NCI-H1048 (cell line): ENCODE measurements around the gene SEMA6A.

Experiments
- DNase-seq: peaks from one replicate; lab custom pipeline; 2025; lab: John Stamatoyannopoulos, UW

SEMA6A gene

DNA sequence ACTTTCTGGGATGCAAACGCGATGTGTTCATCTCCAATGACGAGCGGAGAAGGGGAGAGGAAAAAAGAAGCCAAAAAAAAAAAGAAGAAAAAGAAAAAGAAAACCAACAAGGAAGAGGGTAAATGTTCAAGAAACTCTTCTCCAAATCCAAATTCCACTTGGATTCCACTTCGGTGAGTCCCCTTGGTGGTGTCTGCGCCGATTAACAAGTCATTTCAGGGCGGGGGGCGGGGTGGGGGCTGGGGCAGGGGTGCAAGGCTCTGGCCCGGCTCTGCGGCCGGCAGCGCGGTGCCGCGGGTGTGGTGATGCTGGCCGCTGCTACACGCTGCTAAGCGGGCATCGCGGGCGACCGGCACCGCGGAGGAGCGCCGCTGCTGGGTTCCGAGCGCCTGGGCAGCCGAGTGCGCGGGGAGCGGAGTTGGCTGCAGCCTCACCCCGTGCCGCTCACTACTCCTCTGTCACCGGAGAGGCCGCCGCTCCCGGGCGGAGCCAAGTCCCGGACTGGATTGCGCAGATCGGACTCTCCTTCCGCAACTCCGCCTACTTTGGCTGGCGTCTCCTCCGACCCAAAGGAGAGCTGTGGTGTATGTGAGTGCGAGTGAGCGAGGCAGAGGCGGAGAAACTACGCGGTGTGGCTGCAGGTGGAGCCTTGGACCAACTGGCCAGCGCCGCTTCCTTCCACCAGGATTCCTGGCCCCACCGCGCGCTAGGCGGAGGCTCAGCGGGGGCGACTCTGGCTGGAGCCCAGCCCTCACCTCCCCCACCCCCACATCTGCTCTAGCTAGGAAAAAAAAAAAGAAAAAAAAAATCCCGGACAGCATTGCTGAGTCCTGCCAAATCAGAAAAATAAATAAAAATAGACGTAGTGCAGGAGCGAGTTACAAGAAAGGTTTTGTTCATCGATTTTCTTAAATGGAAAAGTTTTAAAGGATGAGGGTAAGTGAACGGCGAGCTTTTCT lies at the start of gene SEMA6A:
SEMA6A (minus strand) TSS at position 457 of the 959 bp plus-strand sequence. CDS start 69,879 bp downstream, outside the sequence.
- DNase-seq = peak; percentile 70

GRCh38 chr5:116622375-116623050 lies 47.9 kb upstream of the SEMA6A start:
- DNase-seq = no peak

- no peak for DNase-seq
These were observed 47.0 kb upstream of the SEMA6A start for GRCh38 chr5:116621599-116621998.

DNA sequence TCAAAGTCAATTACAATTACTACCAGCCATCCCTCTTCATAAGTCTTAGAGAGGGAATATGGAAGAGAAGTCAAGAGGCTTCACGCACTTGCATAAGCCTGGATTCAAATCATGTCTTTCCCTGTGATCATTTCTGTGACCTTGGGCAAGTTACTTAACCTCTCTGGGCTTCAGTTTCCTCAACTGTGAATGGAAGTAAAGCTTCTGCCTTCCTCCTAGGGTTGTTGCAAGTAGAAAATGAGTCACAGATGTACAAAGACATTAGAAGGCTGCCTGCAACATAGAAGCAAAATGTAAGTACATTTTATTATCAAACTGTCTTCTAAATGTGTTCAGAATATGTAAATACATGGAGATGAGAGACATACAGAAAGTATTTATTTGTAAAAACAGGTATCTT lies 42.3 kb upstream of the SEMA6A start:
- no peak for DNase-seq

DNA sequence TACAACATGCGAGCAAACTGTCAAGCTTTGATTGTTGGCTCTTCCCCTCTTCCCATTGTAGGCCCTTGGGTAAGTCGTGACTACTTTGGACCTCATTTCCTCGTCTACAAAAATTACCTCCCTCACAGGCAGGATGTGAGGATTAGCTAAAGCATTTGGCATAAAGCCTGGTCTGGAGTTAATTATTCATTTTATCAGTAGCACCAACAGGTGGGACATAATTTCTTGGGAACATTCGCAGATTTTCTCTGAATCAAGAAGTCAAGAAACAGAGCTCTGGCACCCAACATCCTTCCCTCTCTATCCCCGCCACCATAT lies 39.9 kb upstream of the SEMA6A start:
- DNase-seq = no peak

DNA sequence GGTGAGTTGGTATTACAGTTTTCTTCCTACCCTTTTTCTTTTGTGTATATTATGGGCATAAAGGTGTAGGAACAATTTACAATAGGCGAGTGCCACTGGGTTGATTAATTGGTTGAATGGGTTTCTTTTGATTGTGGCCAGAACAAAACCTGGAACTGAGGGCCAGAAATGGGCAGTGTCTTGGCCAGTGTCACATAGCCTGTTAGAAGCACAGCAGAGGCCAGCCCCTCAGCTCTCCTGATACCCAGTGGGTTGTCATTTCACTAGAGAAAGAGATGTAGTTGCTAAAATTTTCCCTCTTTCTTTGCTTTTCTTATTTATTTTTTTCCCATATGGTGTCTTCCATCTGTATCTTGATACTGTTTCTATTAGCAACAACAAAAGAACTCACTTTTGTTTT lies 38.8 kb upstream of the SEMA6A start:
- DNase-seq = no peak

DNA sequence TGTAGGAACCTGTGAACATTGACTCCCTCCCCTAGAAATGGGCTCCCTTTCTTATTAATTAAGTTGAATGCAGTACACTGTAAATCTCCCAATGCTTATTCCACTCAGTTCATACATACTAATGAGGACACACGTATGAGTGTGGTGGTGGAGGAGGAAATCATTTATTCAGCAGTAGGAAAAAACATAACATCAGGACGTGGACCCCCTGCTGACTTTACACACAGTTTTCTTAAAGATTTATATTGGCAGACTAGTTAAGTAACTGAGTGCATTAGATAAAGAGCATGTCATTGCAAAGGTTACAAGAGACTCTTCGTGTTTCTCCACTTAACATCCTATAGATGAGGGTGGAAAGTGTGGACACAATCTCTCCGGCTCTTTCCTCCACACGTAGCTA lies 37.8 kb upstream of the SEMA6A start:
- no peak for DNase-seq

DNA sequence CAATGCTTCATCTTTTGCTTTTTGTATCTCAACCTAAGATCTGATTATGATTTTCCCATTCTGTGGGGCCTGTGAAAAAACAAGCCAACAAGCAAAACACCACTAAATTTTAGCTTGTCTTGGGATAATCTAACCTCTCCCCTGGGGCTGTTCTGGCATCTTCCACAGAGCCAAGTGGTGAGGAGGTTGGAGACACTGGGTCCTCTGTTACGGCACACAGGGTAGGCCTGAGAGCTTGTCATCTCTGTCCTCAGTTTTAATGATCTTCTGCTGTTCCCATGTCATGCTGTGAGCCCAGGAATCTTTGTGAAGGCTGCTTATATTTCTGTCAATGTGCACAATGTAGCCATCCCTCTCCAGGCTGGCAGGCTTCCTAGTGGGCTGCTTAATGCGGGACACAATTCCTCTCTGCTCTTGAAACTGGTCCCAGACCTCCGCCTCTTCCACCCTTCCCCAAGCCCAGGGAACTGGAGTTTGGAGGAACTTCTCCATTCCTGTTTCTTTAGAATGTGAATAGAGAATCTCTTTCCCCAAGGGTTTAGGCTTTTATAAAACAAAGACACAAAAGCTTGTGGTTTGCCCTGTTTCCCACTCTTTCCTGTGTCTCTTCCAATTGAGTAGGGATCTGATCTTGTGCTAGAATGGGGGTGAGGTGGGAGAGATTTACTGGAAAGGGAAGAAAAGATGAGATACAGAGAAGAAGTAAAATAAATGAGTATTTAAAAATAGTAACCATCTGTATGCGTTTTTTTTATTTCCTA lies 30.9 kb upstream of the SEMA6A start:
- DNase-seq = no peak

GRCh38 chr5:116604805-116605204 lies 30.2 kb upstream of the SEMA6A start:
- no peak for DNase-seq

- no peak for DNase-seq
These were observed 26.3 kb upstream of the SEMA6A start for GRCh38 chr5:116600876-116601275.

- DNase-seq = no peak
These were observed 24.3 kb upstream of the SEMA6A start for GRCh38 chr5:116598911-116599310.

GRCh38 chr5:116595498-116595897 lies 20.9 kb upstream of the SEMA6A start:
- DNase-seq = no peak

DNA sequence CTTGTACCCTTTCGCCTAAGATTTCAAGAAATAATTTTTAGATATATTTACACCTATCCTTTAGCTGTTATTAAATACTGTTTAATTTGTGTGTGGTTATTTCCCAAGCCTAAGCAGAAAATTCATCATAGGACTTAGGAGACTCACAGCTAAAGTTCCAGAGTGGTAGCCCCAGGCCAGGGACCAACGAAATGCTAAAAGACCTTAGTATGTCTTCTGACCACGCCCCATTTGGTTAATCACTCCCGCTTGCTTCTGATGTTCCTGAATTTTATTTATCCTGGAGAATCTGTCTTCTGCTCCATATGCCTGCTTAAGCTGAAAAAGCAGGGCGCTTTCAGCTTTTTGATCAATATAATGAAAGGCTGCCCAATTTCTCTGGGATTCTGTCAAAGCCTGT lies 18.7 kb upstream of the SEMA6A start:
- DNase-seq = no peak

DNA sequence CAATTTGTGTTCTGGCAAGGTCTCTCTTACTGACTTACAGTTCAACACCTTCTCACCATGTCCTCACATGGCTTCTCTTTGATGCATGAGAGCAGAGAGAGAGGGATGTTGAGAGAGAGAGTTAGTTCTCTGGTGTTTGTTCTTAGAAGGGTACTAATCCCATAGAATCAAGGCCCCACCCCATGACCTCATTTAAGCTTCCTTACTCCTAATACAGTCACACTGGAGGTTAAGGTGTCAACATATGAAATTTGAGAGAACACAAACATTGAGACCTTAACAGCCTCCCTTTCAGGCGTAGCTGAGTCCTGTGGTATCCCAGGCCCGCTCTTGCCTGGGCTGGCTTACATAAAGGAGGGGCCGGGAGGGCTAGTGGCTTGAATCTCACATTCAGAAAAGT lies 10.6 kb upstream of the SEMA6A start:
- no peak for DNase-seq

- no peak for DNase-seq
These were observed 9.2 kb upstream of the SEMA6A start for GRCh38 chr5:116583862-116584222.

DNA sequence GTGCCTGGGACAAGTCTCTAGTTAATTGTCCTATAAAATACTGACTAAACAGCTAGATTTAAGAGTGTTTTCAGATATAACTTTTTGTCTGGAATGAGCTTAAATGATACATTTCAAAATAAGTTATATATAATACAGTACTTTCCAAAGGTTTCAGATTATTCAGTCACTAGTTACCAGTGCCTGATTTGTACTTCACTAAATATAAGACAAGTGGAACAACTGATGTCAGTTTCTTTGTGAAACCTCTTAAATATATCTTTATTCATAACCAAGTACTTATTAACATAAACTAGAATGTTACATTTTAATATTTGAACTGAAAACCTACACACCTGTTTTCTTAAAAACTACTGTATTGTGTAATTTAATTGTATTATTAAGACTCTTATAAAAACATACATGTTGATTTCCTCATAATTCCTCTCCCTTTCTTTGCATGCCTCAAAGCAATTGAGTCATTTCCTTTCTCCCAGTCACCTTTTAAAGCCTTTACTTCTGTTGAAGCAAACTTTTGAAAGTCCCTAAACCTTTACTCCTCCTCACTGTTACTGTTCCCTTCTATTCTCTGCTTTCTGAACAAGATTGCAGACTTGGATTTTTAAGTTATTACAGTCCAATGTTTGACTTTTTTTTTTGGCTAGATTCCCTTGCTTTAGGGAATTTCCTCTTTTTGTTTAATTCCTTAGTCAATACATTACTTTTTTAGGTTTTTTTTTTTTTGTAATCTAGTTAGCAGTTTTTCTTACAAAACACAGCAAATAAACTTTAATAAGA lies 8.7 kb upstream of the SEMA6A start:
- DNase-seq = no peak

- no peak for DNase-seq
These were observed 7.3 kb upstream of the SEMA6A start for GRCh38 chr5:116581910-116582309.

DNA sequence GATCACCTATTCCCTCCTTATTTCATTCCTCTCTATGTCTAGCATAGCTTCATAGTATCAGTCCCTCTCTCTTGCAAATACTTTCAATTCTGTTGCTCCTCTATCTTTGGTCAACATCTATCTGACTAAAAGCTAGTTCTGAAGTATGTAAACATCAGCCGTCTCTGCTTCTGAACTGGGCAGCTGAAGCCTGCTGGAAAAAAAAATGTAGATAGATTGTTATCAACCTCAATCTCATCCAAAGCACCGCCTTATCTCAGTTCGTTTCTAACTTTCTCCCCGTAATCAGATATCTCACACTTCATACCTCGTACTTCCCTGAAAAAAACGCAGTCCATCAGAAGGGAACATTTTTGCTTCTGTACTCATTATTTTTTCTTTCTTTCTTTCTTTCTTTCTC lies 4.5 kb upstream of the SEMA6A start:
- no peak for DNase-seq

GRCh38 chr5:116578676-116579075 lies 4.1 kb upstream of the SEMA6A start:
- no peak for DNase-seq

DNA sequence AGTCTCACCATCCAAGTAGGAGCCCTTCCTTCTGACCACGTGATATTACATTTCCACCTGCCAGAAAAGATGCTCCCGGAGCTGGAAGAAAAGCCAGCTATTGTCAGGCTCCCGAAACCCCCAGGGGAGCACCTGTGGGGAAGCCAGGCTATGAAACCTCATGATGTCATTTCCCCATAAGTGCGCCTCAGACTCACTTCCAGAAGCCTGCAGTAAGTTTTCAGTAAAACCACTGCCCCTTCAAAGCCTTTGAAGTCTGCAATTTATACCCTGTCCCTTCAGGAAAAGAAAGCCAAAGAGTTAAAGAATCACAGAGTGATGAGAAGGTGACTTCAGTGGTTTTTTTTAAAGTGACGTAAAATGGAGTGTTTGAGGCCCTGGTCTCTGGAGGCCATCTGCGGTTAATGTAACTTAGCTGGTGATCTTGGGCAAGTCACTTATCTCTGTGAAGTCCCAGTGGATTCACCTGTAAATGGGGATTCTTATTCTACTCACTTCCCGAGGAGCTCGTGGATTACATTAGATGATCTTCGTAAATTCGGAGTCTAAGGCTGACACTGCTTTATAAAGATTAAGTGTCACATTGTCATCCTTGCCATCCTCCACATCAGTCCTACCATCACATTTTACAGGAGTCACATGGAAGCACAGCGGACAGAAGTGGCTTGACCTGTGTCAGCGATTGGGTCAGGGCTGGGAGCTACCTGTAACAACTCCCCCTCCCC lies 2.6 kb upstream of the SEMA6A start:
- DNase-seq = no peak

DNA sequence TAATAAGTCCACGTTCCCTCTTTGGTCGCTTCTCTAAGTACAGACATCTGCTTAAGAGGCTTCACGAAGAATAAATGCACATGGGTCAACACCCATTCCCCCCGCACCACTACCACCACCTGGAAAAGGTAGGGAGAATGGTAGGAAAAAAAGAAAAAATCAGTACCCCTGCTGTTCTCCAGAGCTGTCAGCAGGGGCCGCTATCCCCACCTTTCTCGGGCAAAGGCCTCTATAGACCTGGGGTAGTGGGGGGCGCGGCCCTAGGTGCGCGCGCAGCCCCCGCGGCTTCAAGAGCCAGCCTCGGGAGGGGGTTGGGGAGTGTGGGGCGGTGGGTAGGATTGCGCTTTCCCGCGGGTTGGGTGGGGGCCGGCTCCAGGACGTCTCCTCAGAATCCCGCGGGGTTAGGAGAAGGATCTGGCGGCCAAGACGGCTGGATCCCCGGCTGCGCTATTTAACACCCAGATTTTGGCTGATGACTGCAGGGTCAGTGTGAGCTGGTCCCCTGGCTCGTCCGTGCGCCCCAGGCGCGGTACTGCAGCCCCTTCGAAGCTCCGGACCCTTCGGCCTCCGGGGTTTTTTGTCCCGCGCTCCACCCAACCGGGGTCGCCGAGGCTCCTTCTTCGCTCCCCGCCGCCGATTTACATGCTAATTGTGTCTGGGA lies 1.6 kb upstream of the SEMA6A start:
- DNase-seq = peak; percentile 55
